Natural killer cell (primary cell): Measurements from ENCODE around the gene WDR47. TPM values are rescaled to one million over a fixed set of nuclear protein-coding genes. Genes with fewer than 3 reads are reported as not detected.
"Not testable (repeated sequence)": the region's sequence is repeated elsewhere in the genome, so short reads cannot be mapped to it uniquely, and the experiment has no call there.

Source experiments
- ATAC-seq, 3 donors: fragments of 150-1000 bp in 2 of 3; fragments of 200-7000 bp in 1 of 3; cut with Tn5 transposase; 1 replicate in 1 of 3; 2 replicates in 2 of 3; pipeline ENCODE4 v1.10.0; 2021; ENCODE audit warnings: mild to moderate bottlenecking in 2 of 3, moderate library complexity in 2 of 3
- DNase-seq, 2 donors: peaks; one replicate each; pipeline versions ENCODE4 v3.0.0 to v3.0.0-alpha.2; 2013 to 2021; ENCODE audit warnings: mixed read lengths in 1 of 2
- H3K27ac ChIP-seq: one replicate; pipeline ENCODE4 v1.5.1; 2013; ENCODE audit warnings: mild to moderate bottlenecking, low read length
- H3K27me3 ChIP-seq: one replicate; pipeline ENCODE4 v1.6.1; 2013; ENCODE audit warnings: low read length; ENCODE audit not compliant: control insufficient read depth, insufficient read depth
- H3K36me3 ChIP-seq: one replicate; pipeline ENCODE4 v1.6.1; 2013; ENCODE audit warnings: low read length; ENCODE audit not compliant: control insufficient read depth, insufficient read depth
- H3K4me1 ChIP-seq: one replicate; pipeline ENCODE4 v1.6.1; 2013; ENCODE audit warnings: low read length; ENCODE audit not compliant: control insufficient read depth, insufficient read depth
- H3K4me3 ChIP-seq: one replicate; pipeline ENCODE4 v1.5.1; 2013; ENCODE audit warnings: low read length
- H3K9me3 ChIP-seq: one replicate; pipeline ENCODE4 v1.6.1; 2013; ENCODE audit warnings: low read length; ENCODE audit not compliant: control insufficient read depth, insufficient read depth
- H3K27ac Mint-ChIP-seq, 2 donors: one replicate each; pipeline ENCODE4 v1.8.0; 2022; ENCODE audit warnings: mild to moderate bottlenecking in 2 of 2, mixed read lengths in 2 of 2, moderate library complexity in 1 of 2
- H3K27me3 Mint-ChIP-seq, 2 donors: one replicate each; pipeline ENCODE4 v1.8.0; 2022; ENCODE audit warnings: low read depth in 2 of 2, mixed read lengths in 2 of 2
- H3K36me3 Mint-ChIP-seq: one replicate; pipeline ENCODE4 v1.8.0; 2022; ENCODE audit warnings: mixed read lengths
- H3K4me1 Mint-ChIP-seq, 2 donors: one replicate each; pipeline ENCODE4 v1.8.0; 2022; ENCODE audit warnings: mixed read lengths in 2 of 2
- H3K4me3 Mint-ChIP-seq: one replicate; pipeline ENCODE4 v1.8.0; 2022; ENCODE audit warnings: mild to moderate bottlenecking, moderate library complexity, mixed read lengths
- H3K9me3 Mint-ChIP-seq, 2 donors: one replicate each; pipeline ENCODE4 v1.8.0; 2022; ENCODE audit warnings: mixed read lengths in 2 of 2
- CTCF ChIP-seq: fragments of 200-600 bp; IDR thresholded peaks from one replicate; pipeline ENCODE4 v1.8.0; 2022; ENCODE audit warnings: antibody characterized with exemption
- WGBS: methylation state at CpG from one replicate; pipeline ENCODE4 v1.1.7; 2013; ENCODE audit warnings: missing lambda C conversion rate; ENCODE audit not compliant: insufficient coverage; 5-methylcytosine and 5-hydroxymethylcytosine counted together
- intact Hi-C: fragments of 100-400 bp; cut with micrococcal nuclease; formaldehyde crosslinking; loops from one replicate; pipeline ENCODE4 v1.14.2; 2022
- total RNA-seq, 4 donors: library from RNA; stranded (reverse); fragments of 120-200 nt in 1 of 4; gene quantifications; one replicate each; pipeline versions ENCODE4 v1.2.3 to v1.2.4, GENCODE V29; 2013 to 2022

The WDR47 gene
- total RNA-seq, 3 donors from 2014 or later (not counting 1 experiment from before 2014, with no cell fraction given): 15.7 to 21.3 (median 17.2) TPM

- H3K4me3 ChIP-seq: no peak overlapping the region
- no peaks in the 10 kb centered on the region for H3K27me3 ChIP-seq
- peaks cover 13% of the 10 kb centered on the region for H3K4me1 ChIP-seq
- H3K27ac Mint-ChIP-seq: no peak overlapping the region
- H3K9me3 ChIP-seq: no peaks in the 10 kb centered on the region
- no peaks in the 10 kb centered on the region for H3K36me3 ChIP-seq
- WGBS: no CpG with 5 or more reads among the region's 1 CpG
- peaks cover 7 to 8% of the 10 kb centered on the region in 2 donors for H3K4me1 Mint-ChIP-seq
- no peak overlapping the region for H3K4me3 Mint-ChIP-seq
- intact Hi-C loops: no loop called here
- ATAC-seq (no peak), DNase-seq (no peak)
- H3K27ac ChIP-seq: no peak overlapping the region
- peaks cover 0 to 4% of the 10 kb centered on the region in 2 donors for H3K27me3 Mint-ChIP-seq
- no peaks in the 10 kb centered on the region for H3K36me3 Mint-ChIP-seq
- TF ChIP-seq CTCF: no peak
- no peaks in the 10 kb centered on the region for H3K9me3 Mint-ChIP-seq
These were observed 3.7 kb upstream of the WDR47 start for GRCh38 chr1:109045595-109045994.

GRCh38 chr1:109040989-109041620, 797 bp downstream of the WDR47 start:
- peak overlapping the region; percentile 90 for H3K4me3 ChIP-seq
- TF ChIP-seq CTCF: no peak
- peaks cover 13% of the 10 kb centered on the region for H3K4me1 ChIP-seq
- H3K27ac Mint-ChIP-seq: peak overlapping the region; percentile 79 to 90
- no peaks in the 10 kb centered on the region for H3K36me3 ChIP-seq
- intact Hi-C loops: loop anchor here (1.0 to 5.0 kb wide), 4 partner anchors 51 to 349 kb away; partner anchors contain the start of genes CLCC1, ELAPOR1, PRPF38B and TMEM167B
- H3K4me3 Mint-ChIP-seq: peak overlapping the region; percentile 91
- peak in 1 of 2 donors; percentile 57 for DNase-seq
- H3K9me3 Mint-ChIP-seq: no peaks in the 10 kb centered on the region
- H3K27ac ChIP-seq: peak overlapping the region; percentile 82
- H3K9me3 ChIP-seq: no peaks in the 10 kb centered on the region
- H3K36me3 Mint-ChIP-seq: no peaks in the 10 kb centered on the region
- WGBS: under 1% methylated on average over 41 of the region's 44 CpGs
- peaks cover 14% of the 10 kb centered on the region in 2 donors for H3K4me1 Mint-ChIP-seq
- no peaks in the 10 kb centered on the region for H3K27me3 Mint-ChIP-seq
- H3K27me3 ChIP-seq: no peaks in the 10 kb centered on the region
- peak in 2 of 3 donors; percentile 1 to 4 for ATAC-seq

GRCh38 chr1:109040627-109040988, 1.3 kb downstream of the WDR47 start:
- H3K9me3 Mint-ChIP-seq: no peaks in the 10 kb centered on the region
- no peaks in the 10 kb centered on the region for H3K36me3 Mint-ChIP-seq
- intact Hi-C loops: loop anchor here (5.0 kb wide), 3 partner anchors 52 to 78 kb away; partner anchors contain the start of genes CLCC1, ELAPOR1 and TMEM167B
- H3K27me3 Mint-ChIP-seq: no peaks in the 10 kb centered on the region
- Histone ChIP-seq H3K36me3 (no peaks in the 10 kb centered on the region), H3K4me1 (peaks cover 13% of the 10 kb centered on the region), H3K4me3 (peak overlapping the region; percentile 90), H3K27me3 (no peaks in the 10 kb centered on the region), H3K9me3 (no peaks in the 10 kb centered on the region), H3K27ac (no peak overlapping the region)
- peaks cover 14% of the 10 kb centered on the region in 2 donors for H3K4me1 Mint-ChIP-seq
- peak overlapping the region; percentile 79 to 90 for H3K27ac Mint-ChIP-seq
- no peak for ATAC-seq
- no peak for TF ChIP-seq CTCF
- no peak for DNase-seq
- WGBS: 83% methylated on average over 2 of the region's 3 CpGs
- H3K4me3 Mint-ChIP-seq: peak overlapping the region; percentile 91

GRCh38 chr1:109034382-109034781, 7.5 kb downstream of the WDR47 start:
- no peak overlapping the region for H3K4me3 ChIP-seq
- no peaks in the 10 kb centered on the region for H3K9me3 ChIP-seq
- no peaks in the 10 kb centered on the region for H3K36me3 ChIP-seq
- intact Hi-C loops: no loop called here
- no peaks in the 10 kb centered on the region for H3K27me3 Mint-ChIP-seq
- H3K27me3 ChIP-seq: no peaks in the 10 kb centered on the region
- no peaks in the 10 kb centered on the region for H3K4me1 ChIP-seq
- 100% methylated on average over 2 of the region's 2 CpGs for WGBS
- no peak overlapping the region for H3K27ac Mint-ChIP-seq
- H3K36me3 Mint-ChIP-seq: no peaks in the 10 kb centered on the region
- no peak overlapping the region for H3K27ac ChIP-seq
- H3K9me3 Mint-ChIP-seq: no peaks in the 10 kb centered on the region
- no peaks in the 10 kb centered on the region for H3K4me1 Mint-ChIP-seq
- ATAC-seq (no peak), DNase-seq (no peak)
- no peak overlapping the region for H3K4me3 Mint-ChIP-seq
- no peak for TF ChIP-seq CTCF

GRCh38 chr1:109029493-109029892, 12.4 kb downstream of the WDR47 start:
- H3K4me1 Mint-ChIP-seq, DNase-seq, H3K4me3 Mint-ChIP-seq, H3K27me3 ChIP-seq, ATAC-seq, H3K27ac ChIP-seq, H3K36me3 ChIP-seq, H3K27me3 Mint-ChIP-seq, H3K4me3 ChIP-seq, H3K4me1 ChIP-seq, H3K36me3 Mint-ChIP-seq, intact Hi-C loops, H3K27ac Mint-ChIP-seq, H3K9me3 Mint-ChIP-seq, H3K9me3 ChIP-seq: not testable (repeated sequence)
- WGBS: 96% methylated on average over 3 of the region's 8 CpGs
